BLaER1 treated with 17β-estradiol and CSF1 and Interleukin-3, amounts not matched to agents 10 nM and 100 nM (cell line): ENCODE measurements around the gene ATRN.

Experiments used
- H3K27ac ChIP-seq, 11 experiments: shearing (Covaris generic); formaldehyde crosslinking; 2 replicates each; pipeline ENCODE4 v1.8.1; 2022
- H3K27me3 ChIP-seq, 11 experiments: shearing (Covaris generic); formaldehyde crosslinking; 2 replicates each; pipeline ENCODE4 v1.8.1; 2022
- H3K36me3 ChIP-seq, 11 experiments: shearing (Covaris generic); formaldehyde crosslinking; 2 replicates each; pipeline ENCODE4 v1.8.1; 2022
- H3K4me1 ChIP-seq, 10 experiments: shearing (Covaris generic); formaldehyde crosslinking; 2 replicates each; pipeline ENCODE4 v1.8.1; 2022
- H3K4me2 ChIP-seq, 11 experiments: shearing (Covaris generic); formaldehyde crosslinking; 2 replicates each; pipeline ENCODE4 v1.8.1; 2022
- H3K4me3 ChIP-seq, 10 experiments: shearing (Covaris generic); formaldehyde crosslinking; 2 replicates each; pipeline ENCODE4 v1.8.1; 2022
- H3K9ac ChIP-seq, 11 experiments: shearing (Covaris generic); formaldehyde crosslinking; 2 replicates each; pipeline ENCODE4 v1.8.1; 2022
- H3K9me3 ChIP-seq, 11 experiments: shearing (Covaris generic); formaldehyde crosslinking; replicated peaks in 1 of 11; 2 replicates each; pipeline ENCODE4 v1.8.1; 2022
- H4K20me1 ChIP-seq, 11 experiments: shearing (Covaris generic); formaldehyde crosslinking; 2 replicates each; pipeline ENCODE4 v1.8.1; 2022
- Cebpa-rat ChIP-seq, 11 experiments: shearing (Covaris generic); IDR thresholded peaks; 2 replicates each; pipeline ENCODE4 v1.8.1; 2022

The ATRN gene

GRCh38 chr20:3674995-3675900 is 204.4 kb downstream of the ATRN start:
- Histone ChIP-seq H3K36me3 (no peaks in the 10 kb centered on the region), H3K4me1 (peaks cover 41 to 55% (median 43%) of the 10 kb centered on the region in 10 experiments), H3K4me3 (no peak overlapping the region), H3K27me3 (peaks cover 36 to 81% (median 59%) of the 10 kb centered on the region in 11 experiments), H3K4me2 (no peak overlapping the region), H3K9ac (no peak overlapping the region; a peak in 1 of 22 replicates), H3K27ac (no peak overlapping the region), H4K20me1 (peaks cover 0 to 36% (median 14%) of the 10 kb centered on the region in 11 experiments; a peak in 16 of 22 replicates), H3K9me3 (no peaks in the 10 kb centered on the region)
- no peak for TF ChIP-seq Cebpa-rat (IDR thresholded peaks at IDR 0.05)

- Histone ChIP-seq H3K4me2 (peak overlapping the region in 6 of 11 experiments; percentile 62 to 83 (median 77); a peak in 4 of 22 replicates), H3K27me3 (peaks cover 57 to 90% (median 69%) of the 10 kb centered on the region in 11 experiments)
- no peak for TF ChIP-seq Cebpa-rat (IDR thresholded peaks at IDR 0.05)
These were observed 206.9 kb downstream of the ATRN start for GRCh38 chr20:3677733-3678132.

GRCh38 chr20:3678198-3678597 is 207.4 kb downstream of the ATRN start:
- Histone ChIP-seq H3K27ac (no peak overlapping the region), H3K4me2 (no peak overlapping the region), H3K4me1 (peaks cover 13 to 30% (median 15%) of the 10 kb centered on the region in 10 experiments), H3K4me3 (no peak overlapping the region), H3K9ac (0 out of 22 replicates have a peak overlapping the region, but pooled peaks of 1 of the 11 experiments have one; percentile 24), H3K9me3 (no peaks in the 10 kb centered on the region), H4K20me1 (peaks cover 0 to 23% (median 0%) of the 10 kb centered on the region in 11 experiments; a peak in 3 of 22 replicates), H3K36me3 (no peaks in the 10 kb centered on the region), H3K27me3 (peaks cover 58 to 90% (median 69%) of the 10 kb centered on the region in 11 experiments)
- TF ChIP-seq Cebpa-rat (IDR thresholded peaks at IDR 0.05), result no peak

More at GRCh38 chr20:3677733-3678132, 206.9 kb downstream of the ATRN start:
- H3K9me3 ChIP-seq, result no peaks in the 10 kb centered on the region
- H3K4me3 ChIP-seq, result no peak overlapping the region
- peak overlapping the region in 1 of 11 experiments; percentile 4; a peak in 1 of 22 replicates for H3K9ac ChIP-seq
- peaks cover 16 to 35% (median 19%) of the 10 kb centered on the region in 10 experiments for H3K4me1 ChIP-seq
- peaks cover 0 to 23% (median 0%) of the 10 kb centered on the region in 11 experiments; a peak in 3 of 22 replicates for H4K20me1 ChIP-seq
- no peak overlapping the region for H3K27ac ChIP-seq
- no peaks in the 10 kb centered on the region for H3K36me3 ChIP-seq

GRCh38 chr20:3678856-3679720 is 208.3 kb downstream of the ATRN start:
- no peak overlapping the region for H3K27ac ChIP-seq
- no peak overlapping the region for H3K4me2 ChIP-seq
- H3K36me3 ChIP-seq, result no peaks in the 10 kb centered on the region
- H3K9ac ChIP-seq, result peak overlapping the region in 1 of 11 experiments; percentile 19; a peak in 1 of 22 replicates
- H3K9me3 ChIP-seq, result no peaks in the 10 kb centered on the region
- peaks cover 59 to 89% (median 70%) of the 10 kb centered on the region in 11 experiments for H3K27me3 ChIP-seq
- TF ChIP-seq Cebpa-rat (IDR thresholded peaks at IDR 0.05), result no peak
- no peak overlapping the region for H3K4me3 ChIP-seq
- peaks cover 0 to 23% (median 0%) of the 10 kb centered on the region in 11 experiments; a peak in 3 of 22 replicates for H4K20me1 ChIP-seq
- peaks cover 12 to 25% (median 15%) of the 10 kb centered on the region in 10 experiments for H3K4me1 ChIP-seq

- no peaks in the 10 kb centered on the region for H3K9me3 ChIP-seq
- no peaks in the 10 kb centered on the region for H3K36me3 ChIP-seq
- peak overlapping the region in 2 of 11 experiments; percentile 35 to 47; a peak in 2 of 22 replicates for H3K4me2 ChIP-seq
- peaks cover 12 to 25% (median 15%) of the 10 kb centered on the region in 10 experiments for H3K4me1 ChIP-seq
- peak overlapping the region in 1 of 11 experiments; percentile 19; a peak in 1 of 22 replicates for H3K9ac ChIP-seq
- TF ChIP-seq Cebpa-rat (IDR thresholded peaks at IDR 0.05), result no peak
- H3K4me3 ChIP-seq, result no peak overlapping the region
- H4K20me1 ChIP-seq, result peaks cover 0 to 14% (median 0%) of the 10 kb centered on the region in 11 experiments; a peak in 2 of 22 replicates
- H3K27me3 ChIP-seq, result peaks cover 51 to 83% (median 66%) of the 10 kb centered on the region in 11 experiments
- no peak overlapping the region for H3K27ac ChIP-seq
These were observed 209.2 kb downstream of the ATRN start for GRCh38 chr20:3679749-3680700.

- Histone ChIP-seq H3K27me3 (peaks cover 46 to 76% (median 61%) of the 10 kb centered on the region in 11 experiments), H4K20me1 (peaks cover 0 to 10% (median 0%) of the 10 kb centered on the region in 11 experiments; a peak in 2 of 22 replicates), H3K4me1 (peaks cover 12 to 25% (median 15%) of the 10 kb centered on the region in 10 experiments), H3K4me2 (peak overlapping the region in 2 of 11 experiments; percentile 35 to 47; a peak in 1 of 22 replicates), H3K27ac (no peak overlapping the region), H3K9ac (no peak overlapping the region), H3K4me3 (no peak overlapping the region), H3K9me3 (no peaks in the 10 kb centered on the region), H3K36me3 (no peaks in the 10 kb centered on the region)
- TF ChIP-seq Cebpa-rat (IDR thresholded peaks at IDR 0.05), result no peak
These were observed 210.0 kb downstream of the ATRN start for GRCh38 chr20:3680701-3681351.

DNA sequence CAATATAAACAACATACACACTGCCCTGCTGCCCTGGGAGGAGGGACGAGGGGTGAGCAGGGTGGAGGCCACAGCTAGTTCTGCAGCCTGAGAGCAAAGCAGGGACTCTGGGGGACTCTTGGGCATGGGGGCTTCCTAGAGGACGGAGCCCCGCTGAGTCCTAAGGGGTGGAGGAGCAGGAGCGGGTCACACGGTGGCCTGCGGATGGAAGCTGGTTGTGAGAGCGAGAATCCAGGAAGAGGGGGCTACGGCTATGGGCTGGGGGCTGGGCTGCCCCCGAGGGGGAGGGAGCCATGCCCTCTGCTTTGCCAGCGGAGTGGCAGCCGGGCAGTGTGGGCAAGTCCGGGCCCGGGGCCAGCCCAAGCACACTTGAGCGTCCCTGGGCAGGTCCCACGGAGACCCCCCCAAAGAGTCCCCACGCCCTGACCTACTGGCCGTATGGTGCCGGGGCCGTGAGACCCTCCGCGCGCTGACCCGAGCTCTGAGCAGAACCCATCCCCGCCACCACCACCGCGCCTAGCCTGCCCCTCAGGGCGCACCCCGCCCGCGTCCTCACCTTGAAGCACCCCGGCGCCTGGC is 210.6 kb downstream of the ATRN start:
- Histone ChIP-seq H3K36me3 (no peaks in the 10 kb centered on the region), H3K27me3 (peaks cover 46 to 70% (median 60%) of the 10 kb centered on the region in 11 experiments), H3K4me3 (no peak overlapping the region), H3K9ac (no peak overlapping the region), H3K27ac (no peak overlapping the region), H4K20me1 (peaks cover 0 to 10% (median 0%) of the 10 kb centered on the region in 11 experiments; a peak in 3 of 22 replicates), H3K9me3 (no peaks in the 10 kb centered on the region), H3K4me1 (peaks cover 11 to 22% (median 12%) of the 10 kb centered on the region in 10 experiments), H3K4me2 (no peak overlapping the region)
- no peak for TF ChIP-seq Cebpa-rat (IDR thresholded peaks at IDR 0.05)
